HG03175 (cell line): ENCODE data around the gene NEUROD4.
"Not testable (repeated sequence)": the region's sequence is repeated elsewhere in the genome, so short reads cannot be mapped to it uniquely, and the experiment has no call there.

Source experiments
- ATAC-seq: cut with Tn5 transposase; IDR thresholded peaks from one replicate; pipeline ENCODE4 v1.9.1; 2021; ENCODE audit warnings: mild to moderate bottlenecking, moderate library complexity; ENCODE audit not compliant: unreplicated experiment

NEUROD4 gene

GRCh38 chr12:55019784-55020183, at the start of gene NEUROD4:
Gene NEUROD4, plus strand, starts transcription at chr12:55019974. Its CDS starts 6,466 bp downstream, at chr12:55026440.
- ATAC-seq = peak; percentile 61

GRCh38 chr12:54970741-54971140, 49.0 kb upstream of the NEUROD4 start:
- ATAC-seq = no peak

- no peak for ATAC-seq
These were observed 46.2 kb upstream of the NEUROD4 start for GRCh38 chr12:54973556-54973955.

GRCh38 chr12:54974279-54974678, 45.5 kb upstream of the NEUROD4 start:
- ATAC-seq = no peak

GRCh38 chr12:54975272-54975671, 44.5 kb upstream of the NEUROD4 start:
- no peak for ATAC-seq

- ATAC-seq = no peak
These were observed 43.9 kb upstream of the NEUROD4 start for GRCh38 chr12:54975875-54976274.

GRCh38 chr12:54977155-54977554, 42.6 kb upstream of the NEUROD4 start:
- no peak for ATAC-seq

GRCh38 chr12:54977857-54978256, 41.9 kb upstream of the NEUROD4 start:
- ATAC-seq = no peak

- no peak for ATAC-seq
These were observed 39.4 kb upstream of the NEUROD4 start for GRCh38 chr12:54980341-54980740.

GRCh38 chr12:54981796-54982195, 38.0 kb upstream of the NEUROD4 start:
- ATAC-seq = no peak

- ATAC-seq = no peak
These were observed 36.2 kb upstream of the NEUROD4 start for GRCh38 chr12:54983536-54984101.

- ATAC-seq = peak; percentile 99
These were observed 35.0 kb upstream of the NEUROD4 start, which contains the start of gene TESPA1 for GRCh38 chr12:54984658-54985376. Gene TESPA1, minus strand, starts transcription at chr12:54984762. Its CDS starts 10,200 bp downstream, at chr12:54974562.

- not testable (repeated sequence) for ATAC-seq
These were observed 33.0 kb upstream of the NEUROD4 start for GRCh38 chr12:54986773-54987172.

- no peak for ATAC-seq
These were observed 32.1 kb upstream of the NEUROD4 start for GRCh38 chr12:54987611-54988231.

- ATAC-seq = no peak
These were observed 31.2 kb upstream of the NEUROD4 start for GRCh38 chr12:54988402-54989054.

- ATAC-seq = no peak
These were observed 29.9 kb upstream of the NEUROD4 start for GRCh38 chr12:54989829-54990228.

GRCh38 chr12:54991161-54991990, 28.4 kb upstream of the NEUROD4 start:
- peak; percentile 80 for ATAC-seq

GRCh38 chr12:54991991-54992375, 27.8 kb upstream of the NEUROD4 start:
- ATAC-seq = peak; percentile 42

- ATAC-seq = peak; percentile 55
These were observed 26.5 kb upstream of the NEUROD4 start for GRCh38 chr12:54993181-54993835.

GRCh38 chr12:54996205-54996604, 23.6 kb upstream of the NEUROD4 start:
- ATAC-seq = no peak
